HepG2 (cell line): ENCODE data around the gene RAPGEF5. TPM values are rescaled to one million over a fixed set of nuclear protein-coding genes. Genes with fewer than 3 reads are reported as not detected.

Experiments used
- ATAC-seq: fragments of 200-7000 bp; cut with Tn5 transposase; 3 replicates; pipeline ENCODE4 v1.9.1; 2020; ENCODE audit warnings: mild to moderate bottlenecking, moderate library complexity
- BruUV-seq: library from RNA; stranded (reverse); fragments of 400-500 nt; replicated peaks from 2 replicates; lab custom pipeline; 2021; lab: Mats Ljungman, UMichigan
- CTCF ChIA-PET: fragments of 300-600 bp; formaldehyde crosslinking; extraction: SDS; loops from one replicate; lab custom pipeline; 2021; ENCODE audit warnings: low total read pairs, inconsistent platforms, low intra/inter-chr PET ratio; lab: Yijun Ruan, JAX
- POLR2A ChIA-PET: fragments of 350-600 bp; sonication (Branson Sonifier 250); formaldehyde crosslinking; loops from one replicate; lab custom pipeline; 2020; ENCODE audit warnings: antibody characterized with exemption, inconsistent platforms; lab: Yijun Ruan, JAX
- DNase-seq: peaks from one replicate; pipeline ENCODE4 v3.0.0-alpha.2; 2015; ENCODE audit warnings: low spot score
- FAIRE-seq: peaks from 3 replicates; lab custom pipeline; 2011; peaks lifted over from hg19 to GRCh38; lab: Jason Lieb, UNC
- H2AFZ ChIP-seq: one replicate; pipeline ENCODE4 v1.6.1; 2011; ENCODE audit warnings: low read length, inconsistent platforms
- H3K27ac ChIP-seq: fragments of 300-600 bp; 3 replicates; pipeline ENCODE4 v1.8.0; 2011; ENCODE audit warnings: mixed run types, mild to moderate bottlenecking, mixed read lengths, low read length, inconsistent platforms; ENCODE audit not compliant: insufficient read depth; ENCODE audit errors: extremely low read length
- H3K27me3 ChIP-seq, 2 experiments: fragments of 200-600 bp in 1 of 2; 2 replicates in 1 of 2; 3 replicates in 1 of 2; pipeline versions ENCODE4 v1.6.0 to v1.8.0; 2011; ENCODE audit warnings: low read length in 2 of 2, mild to moderate bottlenecking in 2 of 2, moderate library complexity in 2 of 2, inconsistent platforms in 1 of 2; ENCODE audit not compliant: insufficient read depth in 2 of 2, control insufficient read depth in 1 of 2
- H3K36me3 ChIP-seq, 2 experiments: fragments of 200-600 bp in 1 of 2; replicated peaks in 1 of 2; 2 replicates in 1 of 2; 3 replicates in 1 of 2; pipeline versions ENCODE4 v1.5.1 to v1.8.0; 2011; ENCODE audit warnings: low read length in 2 of 2, inconsistent platforms in 1 of 2; ENCODE audit not compliant: insufficient read depth in 2 of 2, control insufficient read depth in 1 of 2
- H3K4me1 ChIP-seq: 2 replicates; pipeline ENCODE4 v1.5.1; 2012; ENCODE audit warnings: low read length, inconsistent platforms; ENCODE audit not compliant: insufficient read depth
- H3K4me2 ChIP-seq: 2 replicates; pipeline ENCODE4 v1.6.0; 2011; ENCODE audit warnings: low read depth, low read length, inconsistent platforms
- H3K4me3 ChIP-seq, 3 experiments: fragments of 200-600 bp in 1 of 3; sonication (generic), shearing (Covaris generic) in 1 of 3; replicated peaks in 1 of 3; 2 replicates each; pipeline ENCODE4 v1.5.1; 2011 to 2016; ENCODE audit warnings: low read length in 3 of 3, inconsistent platforms in 2 of 3, low read depth in 2 of 3, mild to moderate bottlenecking in 2 of 3, control low read depth in 1 of 3, mixed read lengths in 1 of 3; ENCODE audit not compliant: insufficient read depth in 1 of 3
- H3K79me2 ChIP-seq: one replicate; pipeline ENCODE4 v1.6.1; 2011; ENCODE audit warnings: low read length, inconsistent platforms; ENCODE audit not compliant: insufficient read depth
- H3K9ac ChIP-seq: 2 replicates; pipeline ENCODE4 v1.6.0; 2011; ENCODE audit warnings: mild to moderate bottlenecking, low read depth, low read length, inconsistent platforms; ENCODE audit not compliant: insufficient read depth
- H3K9me3 ChIP-seq: 2 replicates; pipeline ENCODE4 v1.5.1; 2012; ENCODE audit warnings: mild to moderate bottlenecking, low read length
- H4K20me1 ChIP-seq: 2 replicates; pipeline ENCODE4 v1.6.0; 2011; ENCODE audit warnings: inconsistent platforms, mild to moderate bottlenecking, low read length, moderate library complexity; ENCODE audit not compliant: insufficient read depth
- EED ChIP-seq: sonication (generic); formaldehyde crosslinking; IDR thresholded peaks from 2 replicates; pipeline ENCODE4 v1.5.0; 2020; ENCODE audit warnings: mild to moderate bottlenecking, missing genetic modification reagents
- HOXA5 ChIP-seq: sonication (generic); formaldehyde crosslinking; IDR thresholded peaks from 2 replicates; pipeline ENCODE4 v1.4.0; 2020; ENCODE audit warnings: missing genetic modification reagents
- IRX3 ChIP-seq: sonication (generic); formaldehyde crosslinking; IDR thresholded peaks from 2 replicates; pipeline ENCODE4 v1.8.1; 2023; ENCODE audit warnings: mild to moderate bottlenecking, low read depth, missing genetic modification reagents, borderline replicate concordance
- JDP2 ChIP-seq: sonication (generic); formaldehyde crosslinking; IDR thresholded peaks from 2 replicates; pipeline ENCODE4 v1.8.1; 2022; ENCODE audit warnings: missing genetic modification reagents, borderline replicate concordance
- KMT2B ChIP-seq: IDR thresholded peaks from 2 replicates; pipeline ENCODE4 v1.6.1; 2016; ENCODE audit warnings: missing genetic modification reagents, missing compliant biosample characterization
- NCOA1 ChIP-seq: sonication (generic); formaldehyde crosslinking; IDR thresholded peaks from 2 replicates; pipeline ENCODE4 v1.9.0; 2021; ENCODE audit warnings: missing genetic modification reagents
- NFKBIZ ChIP-seq: IDR thresholded peaks from 2 replicates; pipeline ENCODE4 v1.6.1; 2018; ENCODE audit warnings: missing genetic modification reagents, missing compliant biosample characterization
- POLR2AphosphoS5 ChIP-seq: IDR thresholded peaks from 2 replicates; pipeline ENCODE4 v1.6.1; 2012; ENCODE audit warnings: low read depth, low read length
- RXRB ChIP-seq: IDR thresholded peaks from 2 replicates; pipeline ENCODE4 v1.6.1; 2016; ENCODE audit warnings: borderline replicate concordance, missing genetic modification reagents, missing compliant biosample characterization
- SALL1 ChIP-seq: sonication (generic); formaldehyde crosslinking; IDR thresholded peaks from 2 replicates; pipeline ENCODE4 v1.8.0; 2022; ENCODE audit warnings: mild to moderate bottlenecking, missing genetic modification reagents
- ZBTB20 ChIP-seq: sonication (generic); formaldehyde crosslinking; IDR thresholded peaks from 2 replicates; pipeline ENCODE4 v1.8.1; 2023; ENCODE audit warnings: missing genetic modification reagents, low read depth, mild to moderate bottlenecking, borderline replicate concordance
- ZNF138 ChIP-seq: sonication (generic); formaldehyde crosslinking; IDR thresholded peaks from 2 replicates; pipeline ENCODE4 v1.5.0; 2020; ENCODE audit warnings: mild to moderate bottlenecking, low read depth, missing genetic modification reagents
- ZNF326 ChIP-seq: sonication (generic); formaldehyde crosslinking; IDR thresholded peaks from 2 replicates; pipeline ENCODE4 v1.4.0; 2020; ENCODE audit warnings: missing genetic modification reagents, borderline replicate concordance
- ZNF350 ChIP-seq: sonication (generic); formaldehyde crosslinking; IDR thresholded peaks from 2 replicates; pipeline ENCODE4 v1.4.0; 2020; ENCODE audit warnings: mild to moderate bottlenecking, low read depth, missing genetic modification reagents, borderline replicate concordance
- ZNF644 ChIP-seq: IDR thresholded peaks from 2 replicates; pipeline ENCODE4 v1.6.1; 2016; ENCODE audit warnings: low read depth
- WGBS: methylation state at CpG from one replicate; pipeline ENCODE4 v1.1.6; 2017; ENCODE audit warnings: low lambda C conversion rate; 5-methylcytosine and 5-hydroxymethylcytosine counted together
- in situ Hi-C: cut with HindIII; loops from 2 replicates; pipeline ENCODE4 v1.10.0; 2017; ENCODE audit warnings: low pct_unique_long_range_greater_than_20kb; ENCODE audit not compliant: extremely low pct_ligation_motif_present
- intact Hi-C: fragments of 100-400 bp; cut with micrococcal nuclease; formaldehyde crosslinking; loops from one replicate; pipeline ENCODE4 v1.10.0; 2022; ENCODE audit not compliant: unreplicated experiment
- polyA plus RNA-seq, 8 experiments: library from polyadenylated mRNA; depleted of rRNA in 3 of 8; stranded (reverse) in 7 of 8; unstranded in 1 of 8; fragments of >200 nt; fragmentation: Illumina TruSeq in 4 of 8; extraction: Trizol in 4 of 8; gene quantifications; 2 replicates each; pipeline versions ENCODE4 v1.2.1 to v1.2.3, GENCODE V29; 2011 to 2016; ENCODE audit warnings: low read depth in 4 of 8, missing spikeins in 1 of 8, mixed read lengths in 1 of 8; ENCODE audit not compliant: insufficient read depth in 1 of 8
- total RNA-seq, 5 experiments: library from RNA; depleted of rRNA; stranded (reverse); fragments of >200 nt; fragmentation: Illumina TruSeq; extraction: Trizol; gene quantifications; 2 replicates each; pipeline ENCODE4 v1.2.3, GENCODE V29; 2016; ENCODE audit warnings: low read depth in 1 of 5
- TF ChIP-seq, protein P1 (sequence below): IDR thresholded peaks from 2 replicates; pipeline ENCODE4 v1.4.0; 2020; ENCODE audit warnings: mild to moderate bottlenecking, missing genetic modification reagents
- TF ChIP-seq, protein P2 (sequence below): sonication (generic); formaldehyde crosslinking; IDR thresholded peaks from 2 replicates; pipeline ENCODE4 v1.4.0; 2020; ENCODE audit warnings: missing genetic modification reagents

The RAPGEF5 gene
- total and polyA plus RNA-seq, 2 of the 13 experiments (the other 11 are each of a cell fraction or from before 2014, with no cell fraction given) = 17.1 to 23.4 TPM

DNA sequence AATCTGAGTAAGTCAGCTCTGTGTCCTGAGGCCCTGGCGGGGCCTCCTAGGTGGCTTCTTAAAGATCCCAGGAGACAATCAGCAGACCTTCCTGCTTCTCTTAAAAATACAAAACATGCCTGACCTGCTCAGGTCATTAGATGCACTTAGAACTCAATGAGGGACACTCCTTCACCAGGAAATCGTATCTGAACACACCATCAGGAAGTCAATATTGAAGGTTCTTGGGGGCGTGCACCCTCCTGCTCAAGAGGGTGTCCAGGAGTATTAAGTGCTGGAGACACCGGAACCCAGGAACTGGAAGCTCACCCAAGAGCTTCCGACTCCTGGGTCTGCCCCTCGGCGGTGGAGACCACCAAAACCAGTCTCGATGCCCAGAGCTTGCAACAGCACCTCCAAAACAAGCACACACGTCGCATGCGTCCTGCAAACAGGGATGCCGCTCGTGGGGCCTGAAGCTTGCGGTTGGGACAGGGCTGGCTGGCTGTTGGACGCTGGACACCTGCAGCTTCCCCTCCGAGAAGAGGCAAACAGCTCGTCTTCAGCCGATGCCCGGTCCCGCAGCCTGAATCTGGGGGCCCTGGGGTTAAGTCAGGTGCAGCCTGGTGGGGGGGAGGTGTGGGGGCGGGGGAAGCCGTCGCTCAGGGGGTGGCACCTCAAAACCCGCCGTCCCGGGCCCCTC lies 803 bp downstream of the RAPGEF5 start:
- in situ Hi-C loops = no loop called here
- ATAC-seq (peak; percentile 7; the same call in 1 of the 3 replicates), FAIRE-seq (peak; percentile 65), DNase-seq (peak; percentile 28)
- Histone ChIP-seq H3K9ac (peak overlapping the region; percentile 89), H3K4me2 (peak overlapping the region; percentile 89), H3K4me3 (peak overlapping the region; percentile 85 to 93 (median 88)), H3K27me3 (peaks cover 0 to 3% of the 10 kb centered on the region in 2 experiments; a peak in 1 of 5 replicates), H2AFZ (no peak overlapping the region), H4K20me1 (peaks cover 11% of the 10 kb centered on the region; the same call in 1 of the 2 replicates), H3K79me2 (peaks cover 52% of the 10 kb centered on the region), H3K27ac (peak overlapping the region; percentile 75), H3K36me3 (no peaks in the 10 kb centered on the region; a peak in 1 of 5 replicates), H3K4me1 (peaks cover 85% of the 10 kb centered on the region), H3K9me3 (no peaks in the 10 kb centered on the region)
- BruUV-seq = no TSS peak
- ChIA-PET POLR2A (interaction anchor here (1.9 to 5.4 kb wide), 5 partner anchors 11 to 88 kb away, joined by 3 to 85 read pairs (median 17); no protein-coding TSS in a partner anchor), CTCF (no interaction called here)
- intact Hi-C loops = no loop called here
- WGBS = 2% methylated on average over 12 of the region's 26 CpGs
- TF ChIP-seq ZNF644 (CRISPR knock-in tag) (no peak), IRX3 (CRISPR knock-in tag) (0 out of 2 replicates have a peak, but pooled peaks have one; percentile 7), ZBTB20 (CRISPR knock-in tag) (0 out of 2 replicates have a peak, but pooled peaks have one; percentile 25), ZNF138 (no peak), HOXA5 (CRISPR knock-in tag) (no peak), RXRB (CRISPR knock-in tag) (0 out of 2 replicates have a peak, but pooled peaks have one; percentile 10), ZNF326 (no peak), JDP2 (CRISPR knock-in tag) (no peak), NCOA1 (0 out of 2 replicates have a peak, but pooled peaks have one; percentile 39), POLR2AphosphoS5 (peak; percentile 39), ZNF350 (CRISPR knock-in tag) (peak; percentile 48; the same call in 1 of the 2 replicates), SALL1 (CRISPR knock-in tag) (peak; percentile 24), NFKBIZ (CRISPR knock-in tag) (no peak), EED (CRISPR knock-in tag) (0 out of 2 replicates have a peak, but pooled peaks have one; percentile 33), KMT2B (CRISPR knock-in tag) (no peak)
- TF ChIP-seq, protein P1, sequence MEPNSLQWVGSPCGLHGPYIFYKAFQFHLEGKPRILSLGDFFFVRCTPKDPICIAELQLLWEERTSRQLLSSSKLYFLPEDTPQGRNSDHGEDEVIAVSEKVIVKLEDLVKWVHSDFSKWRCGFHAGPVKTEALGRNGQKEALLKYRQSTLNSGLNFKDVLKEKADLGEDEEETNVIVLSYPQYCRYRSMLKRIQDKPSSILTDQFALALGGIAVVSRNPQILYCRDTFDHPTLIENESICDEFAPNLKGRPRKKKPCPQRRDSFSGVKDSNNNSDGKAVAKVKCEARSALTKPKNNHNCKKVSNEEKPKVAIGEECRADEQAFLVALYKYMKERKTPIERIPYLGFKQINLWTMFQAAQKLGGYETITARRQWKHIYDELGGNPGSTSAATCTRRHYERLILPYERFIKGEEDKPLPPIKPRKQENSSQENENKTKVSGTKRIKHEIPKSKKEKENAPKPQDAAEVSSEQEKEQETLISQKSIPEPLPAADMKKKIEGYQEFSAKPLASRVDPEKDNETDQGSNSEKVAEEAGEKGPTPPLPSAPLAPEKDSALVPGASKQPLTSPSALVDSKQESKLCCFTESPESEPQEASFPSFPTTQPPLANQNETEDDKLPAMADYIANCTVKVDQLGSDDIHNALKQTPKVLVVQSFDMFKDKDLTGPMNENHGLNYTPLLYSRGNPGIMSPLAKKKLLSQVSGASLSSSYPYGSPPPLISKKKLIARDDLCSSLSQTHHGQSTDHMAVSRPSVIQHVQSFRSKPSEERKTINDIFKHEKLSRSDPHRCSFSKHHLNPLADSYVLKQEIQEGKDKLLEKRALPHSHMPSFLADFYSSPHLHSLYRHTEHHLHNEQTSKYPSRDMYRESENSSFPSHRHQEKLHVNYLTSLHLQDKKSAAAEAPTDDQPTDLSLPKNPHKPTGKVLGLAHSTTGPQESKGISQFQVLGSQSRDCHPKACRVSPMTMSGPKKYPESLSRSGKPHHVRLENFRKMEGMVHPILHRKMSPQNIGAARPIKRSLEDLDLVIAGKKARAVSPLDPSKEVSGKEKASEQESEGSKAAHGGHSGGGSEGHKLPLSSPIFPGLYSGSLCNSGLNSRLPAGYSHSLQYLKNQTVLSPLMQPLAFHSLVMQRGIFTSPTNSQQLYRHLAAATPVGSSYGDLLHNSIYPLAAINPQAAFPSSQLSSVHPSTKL (CRISPR knock-in tag) = peak; percentile 11; the same call in 1 of the 2 replicates
- TF ChIP-seq, protein P2, sequence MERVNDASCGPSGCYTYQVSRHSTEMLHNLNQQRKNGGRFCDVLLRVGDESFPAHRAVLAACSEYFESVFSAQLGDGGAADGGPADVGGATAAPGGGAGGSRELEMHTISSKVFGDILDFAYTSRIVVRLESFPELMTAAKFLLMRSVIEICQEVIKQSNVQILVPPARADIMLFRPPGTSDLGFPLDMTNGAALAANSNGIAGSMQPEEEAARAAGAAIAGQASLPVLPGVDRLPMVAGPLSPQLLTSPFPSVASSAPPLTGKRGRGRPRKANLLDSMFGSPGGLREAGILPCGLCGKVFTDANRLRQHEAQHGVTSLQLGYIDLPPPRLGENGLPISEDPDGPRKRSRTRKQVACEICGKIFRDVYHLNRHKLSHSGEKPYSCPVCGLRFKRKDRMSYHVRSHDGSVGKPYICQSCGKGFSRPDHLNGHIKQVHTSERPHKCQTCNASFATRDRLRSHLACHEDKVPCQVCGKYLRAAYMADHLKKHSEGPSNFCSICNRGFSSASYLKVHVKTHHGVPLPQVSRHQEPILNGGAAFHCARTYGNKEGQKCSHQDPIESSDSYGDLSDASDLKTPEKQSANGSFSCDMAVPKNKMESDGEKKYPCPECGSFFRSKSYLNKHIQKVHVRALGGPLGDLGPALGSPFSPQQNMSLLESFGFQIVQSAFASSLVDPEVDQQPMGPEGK (CRISPR knock-in tag) = 0 out of 2 replicates have a peak, but pooled peaks have one; percentile 20
